Activated T-helper 1 cell treated with Interleukin-2 at 50 U/mL for 16 hours (primary cell): ENCODE data around the gene DHX36.

ENCODE experiments used
- DNase-seq: peaks from one replicate; pipeline ENCODE4 v3.0.0-alpha.2; 2020; ENCODE audit warnings: low read depth

Gene DHX36

DNA sequence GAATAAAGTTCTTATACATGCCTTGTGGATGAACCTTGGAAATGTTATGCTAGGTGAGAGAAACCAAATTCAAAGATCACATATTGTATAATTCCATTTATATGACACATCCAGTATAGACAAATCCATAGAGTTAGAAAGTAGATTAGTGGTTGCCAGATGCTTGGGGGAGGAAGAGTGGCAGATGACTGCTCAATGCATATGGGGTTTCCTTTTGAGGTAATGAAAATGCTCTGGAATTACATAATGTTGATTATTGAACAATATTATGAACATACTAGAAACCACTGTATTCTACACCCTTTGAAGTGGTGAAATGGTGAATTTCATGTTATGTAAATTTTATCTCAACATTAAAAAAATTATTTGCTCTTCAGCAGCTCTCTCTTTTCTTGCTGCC lies 100.8 kb downstream of the DHX36 start:
- DNase-seq = no peak
